Parathyroid adenoma (tissue), 2 donors: ENCODE data around the gene SYNM.

Experiments
- H2AFZ ChIP-seq: fragments of 300-600 bp; sonication (generic); one replicate; pipeline ENCODE4 v1.7.0; 2017; ENCODE audit warnings: antibody characterized with exemption, mild to moderate bottlenecking
- H3K27ac ChIP-seq: fragments of 300-600 bp; sonication (generic); one replicate; pipeline ENCODE4 v1.7.0; 2017
- H3K27me3 ChIP-seq: fragments of 300-600 bp; sonication (generic); one replicate; pipeline ENCODE4 v1.7.0; 2017; ENCODE audit warnings: low read length; ENCODE audit not compliant: control insufficient read depth, insufficient read depth
- H3K36me3 ChIP-seq: fragments of 300-600 bp; sonication (generic); one replicate; pipeline ENCODE4 v1.7.0; 2017; ENCODE audit warnings: low read length; ENCODE audit not compliant: control insufficient read depth, insufficient read depth
- H3K4me1 ChIP-seq: fragments of 300-600 bp; sonication (generic); one replicate; pipeline ENCODE4 v1.7.0; 2017; ENCODE audit warnings: control low read depth
- H3K4me2 ChIP-seq: fragments of 300-600 bp; sonication (generic); one replicate; pipeline ENCODE4 v1.7.0; 2017; ENCODE audit warnings: low read length
- H3K4me3 ChIP-seq: fragments of 300-600 bp; sonication (generic); one replicate; pipeline ENCODE4 v1.7.0; 2017; ENCODE audit warnings: low read depth, low read length
- H3K79me2 ChIP-seq: fragments of 300-600 bp; sonication (generic); one replicate; pipeline ENCODE4 v1.7.0; 2017; ENCODE audit warnings: control low read depth
- H3K9ac ChIP-seq: fragments of 300-600 bp; sonication (generic); one replicate; pipeline ENCODE4 v1.7.0; 2017; ENCODE audit warnings: mild to moderate bottlenecking
- H3K9me3 ChIP-seq: fragments of 300-600 bp; sonication (generic); one replicate; pipeline ENCODE4 v1.7.0; 2017; ENCODE audit warnings: low read length; ENCODE audit not compliant: control insufficient read depth
- TF ChIP-seq, protein P1 (sequence below): fragments of 300-600 bp; sonication (generic); IDR thresholded peaks from one replicate; pipeline ENCODE4 v1.7.0; 2017; ENCODE audit warnings: antibody characterized with exemption, mild to moderate bottlenecking
- donor health status: primary hyperparathyroidism.

The SYNM gene

DNA sequence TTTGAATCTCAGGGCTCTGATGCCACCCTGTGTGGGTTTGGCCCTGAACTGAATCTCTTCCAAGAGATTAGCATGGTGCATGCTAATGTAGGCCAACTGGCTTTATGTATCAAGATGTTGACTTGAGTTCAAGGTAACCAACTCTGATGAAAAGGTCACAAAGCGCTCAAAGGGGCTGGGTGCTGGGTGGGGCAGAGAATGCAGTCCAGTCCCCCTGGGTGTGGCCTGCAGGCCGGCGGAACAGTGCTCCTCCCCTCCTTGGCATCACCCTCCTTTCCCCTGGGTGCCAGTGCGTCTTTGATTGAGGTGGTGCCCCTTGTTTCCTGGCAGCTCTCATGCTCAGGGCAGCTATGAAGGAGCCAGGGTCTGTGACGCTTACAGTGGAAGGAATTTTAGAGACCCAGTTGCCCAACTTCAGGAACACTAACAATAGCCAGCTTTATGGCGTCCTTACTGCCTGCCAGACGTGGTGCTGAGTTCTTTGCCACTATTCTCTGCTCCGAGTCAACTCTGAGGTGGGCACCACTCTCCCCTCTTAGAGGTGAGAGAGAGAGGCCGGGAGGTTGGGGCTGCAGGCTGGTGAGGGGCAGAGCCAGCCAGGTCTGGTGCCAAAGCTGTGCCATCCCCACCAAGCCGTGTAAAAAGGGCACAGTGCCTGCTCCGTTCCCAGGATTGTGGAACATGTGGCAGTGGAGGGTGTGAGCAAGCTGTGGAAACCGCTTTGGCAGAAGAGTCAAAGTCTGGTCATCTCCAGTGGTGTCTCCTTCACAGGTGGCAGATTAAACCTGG is 9.8 kb downstream of the SYNM start:
- Histone ChIP-seq H2AFZ (no peak overlapping the region), H3K9me3 (no peaks in the 10 kb centered on the region), H3K36me3 (no peaks in the 10 kb centered on the region), H3K79me2 (no peaks in the 10 kb centered on the region), H3K27me3 (no peaks in the 10 kb centered on the region), H3K9ac (no peak overlapping the region), H3K4me1 (no peaks in the 10 kb centered on the region), H3K4me3 (no peak overlapping the region), H3K27ac (no peak overlapping the region), H3K4me2 (no peak overlapping the region)
- TF ChIP-seq, protein P1, sequence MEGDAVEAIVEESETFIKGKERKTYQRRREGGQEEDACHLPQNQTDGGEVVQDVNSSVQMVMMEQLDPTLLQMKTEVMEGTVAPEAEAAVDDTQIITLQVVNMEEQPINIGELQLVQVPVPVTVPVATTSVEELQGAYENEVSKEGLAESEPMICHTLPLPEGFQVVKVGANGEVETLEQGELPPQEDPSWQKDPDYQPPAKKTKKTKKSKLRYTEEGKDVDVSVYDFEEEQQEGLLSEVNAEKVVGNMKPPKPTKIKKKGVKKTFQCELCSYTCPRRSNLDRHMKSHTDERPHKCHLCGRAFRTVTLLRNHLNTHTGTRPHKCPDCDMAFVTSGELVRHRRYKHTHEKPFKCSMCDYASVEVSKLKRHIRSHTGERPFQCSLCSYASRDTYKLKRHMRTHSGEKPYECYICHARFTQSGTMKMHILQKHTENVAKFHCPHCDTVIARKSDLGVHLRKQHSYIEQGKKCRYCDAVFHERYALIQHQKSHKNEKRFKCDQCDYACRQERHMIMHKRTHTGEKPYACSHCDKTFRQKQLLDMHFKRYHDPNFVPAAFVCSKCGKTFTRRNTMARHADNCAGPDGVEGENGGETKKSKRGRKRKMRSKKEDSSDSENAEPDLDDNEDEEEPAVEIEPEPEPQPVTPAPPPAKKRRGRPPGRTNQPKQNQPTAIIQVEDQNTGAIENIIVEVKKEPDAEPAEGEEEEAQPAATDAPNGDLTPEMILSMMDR: no peak

- no peak overlapping the region for H2AFZ ChIP-seq
- H3K4me2 ChIP-seq: no peak overlapping the region
- no peaks in the 10 kb centered on the region for H3K36me3 ChIP-seq
- no peaks in the 10 kb centered on the region for H3K79me2 ChIP-seq
- H3K4me1 ChIP-seq: no peaks in the 10 kb centered on the region
- no peaks in the 10 kb centered on the region for H3K27me3 ChIP-seq
- H3K9me3 ChIP-seq: no peaks in the 10 kb centered on the region
- TF ChIP-seq, protein P1: no peak
- H3K4me3 ChIP-seq: no peak overlapping the region
- H3K9ac ChIP-seq: no peak overlapping the region
- H3K27ac ChIP-seq: no peak overlapping the region
Measured at GRCh38 chr15:99115300-99116215, 10.7 kb downstream of the SYNM start.

DNA sequence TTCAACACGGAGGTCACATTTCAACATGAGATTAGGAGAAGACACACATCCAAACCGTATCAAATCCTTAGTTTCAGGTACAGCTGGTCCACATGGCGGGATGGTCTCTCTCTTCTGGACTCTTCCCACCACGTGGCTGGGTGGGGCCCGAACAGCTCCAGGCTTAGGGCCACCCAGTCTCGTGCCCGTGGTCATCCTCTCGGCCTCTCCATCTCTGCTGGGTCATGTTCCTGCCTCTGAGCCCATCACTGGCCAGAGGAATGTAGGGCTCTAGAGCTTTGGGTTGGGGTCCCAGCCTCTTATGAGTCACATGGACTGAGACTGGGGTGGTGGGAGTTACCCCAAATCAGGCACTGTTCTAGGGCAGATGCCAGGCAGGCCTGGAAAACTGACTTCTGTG is 12.2 kb downstream of the SYNM start:
- H2AFZ ChIP-seq: no peak overlapping the region
- H3K4me1 ChIP-seq: no peaks in the 10 kb centered on the region
- no peak overlapping the region for H3K4me3 ChIP-seq
- no peak overlapping the region for H3K9ac ChIP-seq
- no peaks in the 10 kb centered on the region for H3K9me3 ChIP-seq
- TF ChIP-seq, protein P1: no peak
- no peak overlapping the region for H3K27ac ChIP-seq
- H3K4me2 ChIP-seq: no peak overlapping the region
- H3K36me3 ChIP-seq: no peaks in the 10 kb centered on the region
- no peaks in the 10 kb centered on the region for H3K27me3 ChIP-seq
- no peaks in the 10 kb centered on the region for H3K79me2 ChIP-seq

- no peaks in the 10 kb centered on the region for H3K4me1 ChIP-seq
- no peaks in the 10 kb centered on the region for H3K79me2 ChIP-seq
- no peak overlapping the region for H3K27ac ChIP-seq
- H3K9me3 ChIP-seq: no peaks in the 10 kb centered on the region
- no peak overlapping the region for H3K4me3 ChIP-seq
- H2AFZ ChIP-seq: no peak overlapping the region
- no peak overlapping the region for H3K9ac ChIP-seq
- no peaks in the 10 kb centered on the region for H3K36me3 ChIP-seq
- TF ChIP-seq, protein P1: no peak
- H3K27me3 ChIP-seq: no peaks in the 10 kb centered on the region
- no peak overlapping the region for H3K4me2 ChIP-seq
Measured at GRCh38 chr15:99117563-99118257, 12.8 kb downstream of the SYNM start.
